GM12878 (cell line): ENCODE measurements around the gene TTI1. TPM values are rescaled to one million over a fixed set of nuclear protein-coding genes. Genes with fewer than 3 reads are reported as not detected.

Experiments used
- ATAC-seq: fragments of 200-7000 bp; cut with Tn5 transposase; 3 replicates; pipeline ENCODE4 v1.9.1; 2020; ENCODE audit warnings: mild to moderate bottlenecking, moderate library complexity
- BruUV-seq: library from RNA; stranded (reverse); fragments of 400-500 nt; replicated peaks from 2 replicates; lab custom pipeline; 2021; lab: Mats Ljungman, UMichigan
- CTCF ChIA-PET: fragments of 300-600 bp; sonication (Branson Sonifier 250); formaldehyde crosslinking; extraction: SDS; loops from one replicate; lab custom pipeline; 2021; ENCODE audit warnings: inconsistent platforms; lab: Yijun Ruan, JAX
- POLR2A ChIA-PET: fragments of 350-600 bp; formaldehyde crosslinking; extraction: SDS; loops from one replicate; lab custom pipeline; 2021; ENCODE audit warnings: inconsistent platforms; lab: Charles Lee
- RAD21 ChIA-PET: fragments of 300-600 bp; sonication (Branson Sonifier 250); formaldehyde crosslinking; loops from one replicate; lab custom pipeline; 2023; ENCODE audit warnings: antibody characterized with exemption; ENCODE audit not compliant: unreplicated experiment; lab: Charles Lee
- SMC1A ChIA-PET: fragments of 300-600 bp; sonication (Branson Sonifier 250); formaldehyde crosslinking; loops from one replicate; lab custom pipeline; 2023; ENCODE audit not compliant: unreplicated experiment, uncharacterized antibody; lab: Charles Lee
- DNase-seq: peaks from one replicate; pipeline ENCODE4 v3.0.0-alpha.2; 2011; ENCODE audit warnings: low read depth, low spot score
- FAIRE-seq: peaks from 3 replicates; lab custom pipeline; 2011; peaks lifted over from hg19 to GRCh38; lab: Jason Lieb, UNC
- H2AFZ ChIP-seq: 2 replicates; pipeline ENCODE4 v1.6.0; 2011; ENCODE audit warnings: low read depth, low read length, control low read depth; ENCODE audit not compliant: control insufficient read depth
- H3K27ac ChIP-seq: 2 replicates; pipeline ENCODE4 v1.5.1; 2011; ENCODE audit warnings: control low read depth; ENCODE audit not compliant: control insufficient read depth, insufficient read depth
- H3K27me3 ChIP-seq, 2 experiments: replicated peaks in 1 of 2; 2 replicates each; pipeline versions ENCODE4 v1.6.0 to v1.6.1; 2011; ENCODE audit warnings: low read length in 1 of 2; ENCODE audit not compliant: control insufficient read depth in 2 of 2, insufficient read depth in 2 of 2
- H3K36me3 ChIP-seq, 2 experiments: 2 replicates each; pipeline ENCODE4 v1.5.1; 2011; ENCODE audit warnings: low read length in 1 of 2; ENCODE audit not compliant: control insufficient read depth in 2 of 2, insufficient read depth in 2 of 2
- H3K4me1 ChIP-seq: 2 replicates; pipeline ENCODE4 v1.6.1; 2011; ENCODE audit warnings: mild to moderate bottlenecking, low read length, moderate library complexity, mixed read lengths; ENCODE audit not compliant: control insufficient read depth, insufficient read depth
- H3K4me2 ChIP-seq: 2 replicates; pipeline ENCODE4 v1.6.0; 2011; ENCODE audit warnings: control low read depth; ENCODE audit not compliant: control insufficient read depth, insufficient read depth
- H3K4me3 ChIP-seq: fragments of 200-600 bp; sonication (generic); 2 replicates; pipeline ENCODE4 v1.5.1; 2016
- H3K79me2 ChIP-seq: 2 replicates; pipeline ENCODE4 v1.6.0; 2011; ENCODE audit warnings: low read length; ENCODE audit not compliant: control insufficient read depth, insufficient read depth
- H3K9ac ChIP-seq: 2 replicates; pipeline ENCODE4 v1.8.0; 2011; ENCODE audit warnings: low read length, control low read depth, mixed read lengths; ENCODE audit not compliant: control insufficient read depth, insufficient read depth
- H3K9me3 ChIP-seq: replicated peaks from 3 replicates; pipeline ENCODE4 v1.5.1; 2011; ENCODE audit warnings: mild to moderate bottlenecking, low read length; ENCODE audit not compliant: control insufficient read depth, insufficient read depth
- H4K20me1 ChIP-seq: 2 replicates; pipeline ENCODE4 v1.6.0; 2011; ENCODE audit not compliant: control insufficient read depth, insufficient read depth
- BCL11A ChIP-seq: IDR thresholded peaks from 2 replicates; pipeline ENCODE4 v1.6.1; 2011; ENCODE audit warnings: low read depth, low read length
- MEF2B ChIP-seq: fragments of 450-650 bp; IDR thresholded peaks from 2 replicates; pipeline ENCODE4 v1.6.1; 2018; ENCODE audit warnings: mild to moderate bottlenecking, moderate library complexity; ENCODE audit not compliant: partially characterized antibody, poor library complexity, severe bottlenecking
- POLR2AphosphoS2 ChIP-seq: IDR thresholded peaks from 2 replicates; pipeline ENCODE4 v1.6.1; 2011; ENCODE audit warnings: low read depth, mild to moderate bottlenecking, low read length, improper control_type of control experiment, moderate library complexity
- POU2F2 ChIP-seq: IDR thresholded peaks from 3 replicates; pipeline ENCODE4 v1.6.1; 2011; ENCODE audit warnings: low read depth, mild to moderate bottlenecking, low read length, borderline replicate concordance
- RBBP5 ChIP-seq: fragments of 200-600 bp; sonication (generic); conservative IDR thresholded peaks from 2 replicates; pipeline ENCODE4 v1.6.1; 2016
- SMARCA5 ChIP-seq: fragments of 450-650 bp; IDR thresholded peaks from 2 replicates; pipeline ENCODE4 v1.6.1; 2017; ENCODE audit warnings: mild to moderate bottlenecking
- ZNF24 ChIP-seq: fragments of 450-650 bp; IDR thresholded peaks from 2 replicates; pipeline ENCODE4 v1.6.1; 2017; ENCODE audit warnings: antibody characterized with exemption, mild to moderate bottlenecking
- ZNF274 ChIP-seq: IDR thresholded peaks from one replicate; pipeline ENCODE4 v1.8.0; 2011; ENCODE audit not compliant: insufficient read length, insufficient read depth
- WGBS: methylation state at CpG from one replicate; pipeline ENCODE4 v1.1.6; 2016; ENCODE audit warnings: low lambda C conversion rate; ENCODE audit not compliant: insufficient replicate concordance, insufficient coverage; ENCODE audit errors: missing lambda C conversion rate; 5-methylcytosine and 5-hydroxymethylcytosine counted together
- in situ Hi-C: fragments of 300-500 bp; cut with MboI; formaldehyde crosslinking; loops from 9 replicates; pipeline ENCODE4 v1.14.3; 2018; ENCODE audit warnings: mixed read lengths
- intact Hi-C: fragments of 100-400 bp; cut with micrococcal nuclease; formaldehyde crosslinking; loops from one replicate; pipeline ENCODE4 v1.14.2; 2022; ENCODE audit not compliant: unreplicated experiment
- polyA plus RNA-seq, 11 experiments: library from polyadenylated mRNA; depleted of rRNA in 4 of 11; unstranded in 6 of 11; stranded (reverse) in 5 of 11; fragments of >200 nt; fragmentation: Nextera tagmentation in 4 of 11; fragmentation: Illumina TruSeq in 1 of 11; extraction: Ambion mirVana in 4 of 11; extraction: Trizol in 1 of 11; gene quantifications; 1 replicate in 1 of 11; 2 replicates in 10 of 11; pipeline versions ENCODE4 v1.2.1 to v1.2.3, GENCODE V29; 2011 to 2016; ENCODE audit warnings: inconsistent platforms in 2 of 11, missing spikeins in 2 of 11, low read depth in 1 of 11
- total RNA-seq, 4 experiments: library from RNA; depleted of rRNA in 3 of 4; stranded (reverse); fragments of >200 nt in 3 of 4; fragmentation: Illumina TruSeq in 1 of 4; extraction: Trizol in 1 of 4; gene quantifications; 2 replicates each; pipeline versions ENCODE4 v1.2.1 to v1.2.3, GENCODE V29; 2013 to 2021
- TF ChIP-seq, protein P1 (sequence below), 3 experiments: IDR thresholded peaks in 2 of 3; conservative IDR thresholded peaks in 1 of 3; 2 replicates each; pipeline ENCODE4 v1.5.1; 2011; ENCODE audit warnings: low read depth in 3 of 3, low read length in 3 of 3, mild to moderate bottlenecking in 3 of 3, control low read depth in 2 of 3, moderate library complexity in 2 of 3, inconsistent platforms in 1 of 3, mixed read lengths in 1 of 3; ENCODE audit not compliant: control insufficient read depth in 2 of 3, insufficient read depth in 1 of 3; ENCODE audit errors: extremely low read depth in 1 of 3
- TF ChIP-seq, protein P2 (sequence below): fragments of 450-650 bp; IDR thresholded peaks from 2 replicates; pipeline ENCODE4 v1.6.1; 2017; ENCODE audit warnings: mild to moderate bottlenecking, moderate library complexity

Gene TTI1
- total and polyA plus RNA-seq, 10 of the 15 experiments (the other 5 are each of a cell fraction or from before 2014, with no cell fraction given): 5.3 to 44.6 (median 24.9) TPM

DNA sequence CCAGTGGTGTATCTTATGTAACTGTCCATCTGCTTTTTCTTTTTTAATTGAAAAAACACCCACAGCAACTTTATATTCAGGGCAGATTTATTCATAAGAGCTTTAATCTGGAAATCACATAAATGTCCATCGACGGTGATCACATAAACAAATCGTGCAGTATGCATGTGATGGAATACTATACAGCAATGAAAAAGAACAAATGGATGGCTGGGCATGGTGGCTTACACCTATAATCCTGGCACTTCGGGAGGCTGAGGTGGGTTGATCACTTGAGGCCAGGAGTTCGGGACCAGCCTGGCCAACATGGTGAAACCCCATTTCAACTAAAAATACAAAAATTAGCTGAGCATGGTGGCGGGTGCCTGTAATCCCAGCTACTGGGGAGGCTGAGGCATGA is 91.3 kb downstream of the TTI1 start:
- intact Hi-C loops (no loop called here), in situ Hi-C loops (no loop called here)
- Histone ChIP-seq H3K9me3 (no peaks in the 10 kb centered on the region), H3K4me2 (no peak overlapping the region), H3K27me3 (no peaks in the 10 kb centered on the region; a peak in 1 of 4 replicates), H3K27ac (no peak overlapping the region), H4K20me1 (no peaks in the 10 kb centered on the region), H3K36me3 (no peaks in the 10 kb centered on the region), H3K4me3 (no peak overlapping the region), H3K4me1 (no peaks in the 10 kb centered on the region), H2AFZ (no peak overlapping the region), H3K79me2 (no peaks in the 10 kb centered on the region), H3K9ac (no peak overlapping the region)
- ChIA-PET SMC1A (no interaction called here), CTCF (no interaction called here), RAD21 (no interaction called here), POLR2A (no interaction called here)
- FAIRE-seq (no peak), DNase-seq (no peak), ATAC-seq (no peak)
- no peak for TF ChIP-seq MEF2B
- TF ChIP-seq BCL11A: no peak
- no peak for TF ChIP-seq RBBP5
- TF ChIP-seq POLR2AphosphoS2: no peak
- WGBS: 71% methylated on average over 6 of the region's 6 CpGs
- BruUV-seq: no TSS peak

DNA sequence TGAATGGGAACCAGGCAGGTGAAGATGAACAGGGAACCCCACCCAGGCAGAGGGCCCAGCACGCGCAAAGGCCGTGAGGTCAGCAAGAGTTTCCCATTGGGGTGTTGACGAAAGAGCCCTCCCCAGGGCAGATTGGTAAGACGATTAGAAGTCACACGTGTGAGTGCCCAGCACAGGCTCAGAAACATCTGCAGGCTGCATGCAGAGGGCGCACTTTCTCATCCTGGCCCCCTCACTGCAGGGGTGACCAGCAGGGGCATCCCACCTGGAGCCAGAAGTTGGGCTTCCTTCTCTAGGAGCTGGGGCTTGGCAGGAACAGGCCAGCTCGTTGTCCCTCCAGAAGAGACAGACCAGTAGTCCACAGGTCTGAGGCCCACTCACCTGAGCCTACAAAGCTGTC is 91.9 kb downstream of the TTI1 start:
- WGBS: 19% methylated on average over 5 of the region's 8 CpGs
- ChIA-PET SMC1A (no interaction called here), RAD21 (no interaction called here), POLR2A (no interaction called here), CTCF (no interaction called here)
- BruUV-seq: no TSS peak
- Histone ChIP-seq H3K27ac (no peak overlapping the region), H3K79me2 (no peaks in the 10 kb centered on the region), H3K4me3 (no peak overlapping the region), H3K36me3 (no peaks in the 10 kb centered on the region), H3K4me1 (no peaks in the 10 kb centered on the region), H3K4me2 (no peak overlapping the region), H3K9me3 (no peaks in the 10 kb centered on the region), H4K20me1 (no peaks in the 10 kb centered on the region), H2AFZ (no peak overlapping the region), H3K27me3 (no peaks in the 10 kb centered on the region), H3K9ac (no peak overlapping the region)
- ATAC-seq (no peak), FAIRE-seq (no peak), DNase-seq (no peak)
- in situ Hi-C loops: no loop called here
- TF ChIP-seq ZNF24 (no peak), RBBP5 (no peak), ZNF274 (no peak), POU2F2 (no peak), SMARCA5 (no peak)
- TF ChIP-seq, protein P1, sequence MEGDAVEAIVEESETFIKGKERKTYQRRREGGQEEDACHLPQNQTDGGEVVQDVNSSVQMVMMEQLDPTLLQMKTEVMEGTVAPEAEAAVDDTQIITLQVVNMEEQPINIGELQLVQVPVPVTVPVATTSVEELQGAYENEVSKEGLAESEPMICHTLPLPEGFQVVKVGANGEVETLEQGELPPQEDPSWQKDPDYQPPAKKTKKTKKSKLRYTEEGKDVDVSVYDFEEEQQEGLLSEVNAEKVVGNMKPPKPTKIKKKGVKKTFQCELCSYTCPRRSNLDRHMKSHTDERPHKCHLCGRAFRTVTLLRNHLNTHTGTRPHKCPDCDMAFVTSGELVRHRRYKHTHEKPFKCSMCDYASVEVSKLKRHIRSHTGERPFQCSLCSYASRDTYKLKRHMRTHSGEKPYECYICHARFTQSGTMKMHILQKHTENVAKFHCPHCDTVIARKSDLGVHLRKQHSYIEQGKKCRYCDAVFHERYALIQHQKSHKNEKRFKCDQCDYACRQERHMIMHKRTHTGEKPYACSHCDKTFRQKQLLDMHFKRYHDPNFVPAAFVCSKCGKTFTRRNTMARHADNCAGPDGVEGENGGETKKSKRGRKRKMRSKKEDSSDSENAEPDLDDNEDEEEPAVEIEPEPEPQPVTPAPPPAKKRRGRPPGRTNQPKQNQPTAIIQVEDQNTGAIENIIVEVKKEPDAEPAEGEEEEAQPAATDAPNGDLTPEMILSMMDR (IDR thresholded peaks at IDR 0.05 in 2 of 3, conservative IDR thresholded peaks at IDR 0.05 in 1 of 3; ENCODE audit: control insufficient read depth in 2 of 3, extremely low read depth in 1 of 3, insufficient read depth in 1 of 3, low read depth in 3 of 3, low read length in 3 of 3): 0 out of 6 replicates have a peak, but pooled peaks of 2 of the 3 experiments have one; percentile 13 to 21
- TF ChIP-seq, protein P2, sequence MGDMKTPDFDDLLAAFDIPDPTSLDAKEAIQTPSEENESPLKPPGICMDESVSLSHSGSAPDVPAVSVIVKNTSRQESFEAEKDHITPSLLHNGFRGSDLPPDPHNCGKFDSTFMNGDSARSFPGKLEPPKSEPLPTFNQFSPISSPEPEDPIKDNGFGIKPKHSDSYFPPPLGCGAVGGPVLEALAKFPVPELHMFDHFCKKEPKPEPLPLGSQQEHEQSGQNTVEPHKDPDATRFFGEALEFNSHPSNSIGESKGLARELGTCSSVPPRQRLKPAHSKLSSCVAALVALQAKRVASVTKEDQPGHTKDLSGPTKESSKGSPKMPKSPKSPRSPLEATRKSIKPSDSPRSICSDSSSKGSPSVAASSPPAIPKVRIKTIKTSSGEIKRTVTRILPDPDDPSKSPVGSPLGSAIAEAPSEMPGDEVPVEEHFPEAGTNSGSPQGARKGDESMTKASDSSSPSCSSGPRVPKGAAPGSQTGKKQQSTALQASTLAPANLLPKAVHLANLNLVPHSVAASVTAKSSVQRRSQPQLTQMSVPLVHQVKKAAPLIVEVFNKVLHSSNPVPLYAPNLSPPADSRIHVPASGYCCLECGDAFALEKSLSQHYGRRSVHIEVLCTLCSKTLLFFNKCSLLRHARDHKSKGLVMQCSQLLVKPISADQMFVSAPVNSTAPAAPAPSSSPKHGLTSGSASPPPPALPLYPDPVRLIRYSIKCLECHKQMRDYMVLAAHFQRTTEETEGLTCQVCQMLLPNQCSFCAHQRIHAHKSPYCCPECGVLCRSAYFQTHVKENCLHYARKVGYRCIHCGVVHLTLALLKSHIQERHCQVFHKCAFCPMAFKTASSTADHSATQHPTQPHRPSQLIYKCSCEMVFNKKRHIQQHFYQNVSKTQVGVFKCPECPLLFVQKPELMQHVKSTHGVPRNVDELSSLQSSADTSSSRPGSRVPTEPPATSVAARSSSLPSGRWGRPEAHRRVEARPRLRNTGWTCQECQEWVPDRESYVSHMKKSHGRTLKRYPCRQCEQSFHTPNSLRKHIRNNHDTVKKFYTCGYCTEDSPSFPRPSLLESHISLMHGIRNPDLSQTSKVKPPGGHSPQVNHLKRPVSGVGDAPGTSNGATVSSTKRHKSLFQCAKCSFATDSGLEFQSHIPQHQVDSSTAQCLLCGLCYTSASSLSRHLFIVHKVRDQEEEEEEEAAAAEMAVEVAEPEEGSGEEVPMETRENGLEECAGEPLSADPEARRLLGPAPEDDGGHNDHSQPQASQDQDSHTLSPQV: no peak
- intact Hi-C loops: no loop called here
